HS-27A (cell line): ENCODE data around the gene KPNB1.

ENCODE experiments used
- DNase-seq: peaks from one replicate; pipeline ENCODE4 v3.0.0-alpha.2; 2012; ENCODE audit warnings: low read depth, missing footprints

KPNB1 gene

GRCh38 chr17:47649153-47649971 lies at the start of gene KPNB1:
KPNB1 (plus strand) TSS chr17:47649919; CDS start chr17:47650245, 326 bp downstream.
- peak; percentile 100 for DNase-seq

GRCh38 chr17:47603830-47604597 lies 45.7 kb upstream of the KPNB1 start:
- no peak for DNase-seq

GRCh38 chr17:47604598-47604927 lies 45.2 kb upstream of the KPNB1 start:
- DNase-seq: no peak

- DNase-seq: no peak
Observed at GRCh38 chr17:47605011-47605410, 44.7 kb upstream of the KPNB1 start.

GRCh38 chr17:47607481-47607880 lies 42.2 kb upstream of the KPNB1 start:
- DNase-seq: no peak

- no peak for DNase-seq
Observed at GRCh38 chr17:47611372-47612350, 38.1 kb upstream of the KPNB1 start.

GRCh38 chr17:47615766-47616424 lies 33.8 kb upstream of the KPNB1 start:
- peak; percentile 45 for DNase-seq

GRCh38 chr17:47618410-47618809 lies 31.3 kb upstream of the KPNB1 start:
- DNase-seq: no peak

- DNase-seq: no peak
Observed at GRCh38 chr17:47620503-47621245, 29.0 kb upstream of the KPNB1 start.

- peak; percentile 91 for DNase-seq
Observed at GRCh38 chr17:47621293-47622179, 28.2 kb upstream of the KPNB1 start.

GRCh38 chr17:47622180-47622549 lies 27.6 kb upstream of the KPNB1 start:
- no peak for DNase-seq

GRCh38 chr17:47624727-47625068 lies 25.0 kb upstream of the KPNB1 start:
- no peak for DNase-seq

GRCh38 chr17:47628014-47628566 lies 21.6 kb upstream of the KPNB1 start:
- DNase-seq: no peak

GRCh38 chr17:47629826-47630225 lies 19.9 kb upstream of the KPNB1 start:
- no peak for DNase-seq

- DNase-seq: no peak
Observed at GRCh38 chr17:47630614-47631013, 19.1 kb upstream of the KPNB1 start.

- DNase-seq: no peak
Observed at GRCh38 chr17:47632991-47633390, 16.7 kb upstream of the KPNB1 start.

GRCh38 chr17:47633996-47634395 lies 15.7 kb upstream of the KPNB1 start:
- no peak for DNase-seq

GRCh38 chr17:47634870-47635269 lies 14.8 kb upstream of the KPNB1 start:
- no peak for DNase-seq

GRCh38 chr17:47635734-47636133 lies 14.0 kb upstream of the KPNB1 start:
- DNase-seq: no peak
